Activated gamma-delta T cell treated with Interleukin-2 at 50 U/mL for 16 hours (primary cell): Measurements from ENCODE around the gene RAI14.

Source experiments
- DNase-seq: peaks from one replicate; pipeline ENCODE4 v3.0.0-alpha.2; 2020

Gene RAI14

GRCh38 chr5:34831303-34831702 is 175.2 kb downstream of the RAI14 start:
- DNase-seq, result no peak

DNA sequence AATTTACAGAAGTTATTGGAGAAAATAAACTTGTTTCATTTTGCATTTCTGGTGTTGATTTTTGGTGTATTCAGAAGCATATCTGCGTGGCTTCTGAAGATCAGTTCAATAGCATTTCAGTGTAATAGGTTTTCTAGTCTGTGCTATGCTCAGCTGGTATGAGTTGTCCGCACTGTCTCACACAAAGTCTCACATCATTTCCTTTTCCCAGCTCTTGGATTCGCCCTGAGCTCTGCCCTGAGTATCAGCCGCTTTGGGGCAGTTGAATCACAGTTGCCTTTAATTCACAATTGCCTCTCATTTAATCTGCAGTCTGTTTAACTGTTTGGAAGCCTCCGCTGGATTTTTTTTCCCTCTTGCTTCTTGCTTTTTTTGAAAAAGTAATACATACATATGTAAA is 176.4 kb downstream of the RAI14 start:
- no peak for DNase-seq

GRCh38 chr5:34833090-34833489 is 177.0 kb downstream of the RAI14 start:
- DNase-seq, result no peak

DNA sequence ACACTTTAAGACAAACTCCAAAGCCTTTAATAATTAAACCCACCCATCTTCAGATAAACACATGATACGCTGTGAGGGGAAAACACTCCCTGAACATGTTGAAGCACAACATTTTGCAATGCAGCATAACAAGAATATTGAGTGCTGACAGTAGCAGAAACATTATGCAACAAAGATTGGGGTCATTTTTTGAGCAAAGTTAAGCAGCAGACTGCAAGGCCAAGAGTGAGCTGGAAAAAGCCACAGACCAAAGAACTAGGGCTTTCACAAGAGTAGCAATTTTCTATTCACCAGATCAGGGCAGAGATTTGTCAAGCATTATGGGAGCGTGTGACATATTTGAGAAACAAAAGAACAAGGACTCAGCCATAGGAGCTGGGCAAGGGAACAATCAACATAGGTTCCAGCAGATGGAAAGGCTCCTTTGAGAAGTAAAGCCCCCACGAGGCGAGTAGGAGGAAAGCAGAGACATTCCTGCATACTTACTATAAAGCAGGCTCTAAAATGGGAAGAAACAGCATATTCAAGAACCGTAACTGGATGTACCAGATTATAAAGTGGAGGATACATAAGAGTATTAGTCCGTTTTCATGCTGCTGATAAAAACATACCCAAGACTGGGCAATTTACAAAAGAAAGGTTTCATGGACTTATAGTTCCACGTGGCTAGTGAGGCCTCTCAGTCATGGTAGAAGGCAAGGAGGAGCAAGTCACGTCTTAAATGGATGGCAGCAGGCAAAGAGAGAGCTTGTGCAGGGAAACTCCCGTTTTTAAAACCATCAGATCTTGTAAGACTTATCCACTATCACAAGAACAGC is 178.1 kb downstream of the RAI14 start:
- DNase-seq, result no peak

- no peak for DNase-seq
These were observed 178.6 kb downstream of the RAI14 start for GRCh38 chr5:34834794-34835089.

DNA sequence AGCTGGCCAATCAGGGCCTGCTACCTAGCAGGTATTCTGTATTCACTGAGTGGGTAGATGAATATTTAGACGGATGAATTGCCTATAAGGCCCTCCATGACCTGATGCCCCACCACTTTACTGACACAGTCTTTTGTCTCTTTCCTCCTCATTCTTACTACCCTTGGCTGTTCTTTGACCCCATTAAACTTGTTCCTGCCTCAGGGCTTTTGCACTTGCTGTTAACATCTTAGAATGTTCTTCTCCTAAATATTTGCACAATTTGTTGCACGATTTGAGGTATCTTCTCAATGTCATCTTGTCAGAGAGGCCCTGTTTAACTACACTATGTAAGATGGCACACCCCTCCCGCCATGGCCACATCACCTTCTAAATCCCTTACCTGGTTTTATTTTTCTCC is 179.5 kb downstream of the RAI14 start:
- no peak for DNase-seq

GRCh38 chr5:34838785-34839714 is 182.9 kb downstream of the RAI14 start, which contains the start of gene TTC23L:
TTC23L (plus strand) TSS chr5:34839164; CDS start chr5:34840672, 1,508 bp downstream.
- peak; percentile 85 for DNase-seq

GRCh38 chr5:34841816-34842215 is 185.7 kb downstream of the RAI14 start:
- DNase-seq, result no peak

DNA sequence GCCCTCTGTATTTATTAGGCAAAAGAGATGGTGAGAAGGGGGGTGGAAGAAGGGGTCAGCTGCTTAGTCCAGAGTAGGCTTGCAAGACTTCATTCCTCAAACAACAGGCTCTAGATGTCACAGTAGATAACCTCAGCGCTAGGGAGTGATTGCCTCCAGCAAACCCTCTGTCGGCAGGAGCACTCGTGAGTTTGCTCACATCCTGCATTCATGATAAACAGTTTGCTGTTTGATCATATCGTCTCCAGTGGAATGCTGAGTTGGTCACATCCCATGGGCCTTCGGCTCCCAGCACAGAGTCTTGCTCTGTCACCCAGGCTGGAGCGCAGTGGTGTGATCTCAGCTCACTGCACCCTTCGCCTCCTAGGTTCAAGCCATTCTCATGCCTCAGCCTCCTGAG is 186.4 kb downstream of the RAI14 start:
- DNase-seq, result no peak

DNA sequence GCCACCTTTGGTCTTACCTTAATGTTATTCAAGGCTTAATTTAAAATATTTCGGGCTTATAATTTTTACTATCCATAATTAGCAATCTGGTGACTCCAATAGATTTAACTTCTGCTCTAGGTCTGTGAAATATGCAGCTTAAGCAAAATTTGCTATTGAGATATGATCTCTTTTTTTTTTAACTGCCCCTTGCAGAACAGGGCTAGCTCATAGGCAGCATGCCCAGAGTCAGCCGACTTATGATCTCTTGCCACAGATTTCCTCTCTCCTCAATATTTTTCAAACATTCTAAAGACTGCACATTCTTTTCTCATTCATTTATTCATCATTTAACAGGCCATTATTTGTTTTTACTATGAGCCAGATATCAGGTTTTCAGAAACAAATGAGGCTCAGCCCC is 187.4 kb downstream of the RAI14 start:
- DNase-seq, result no peak

DNA sequence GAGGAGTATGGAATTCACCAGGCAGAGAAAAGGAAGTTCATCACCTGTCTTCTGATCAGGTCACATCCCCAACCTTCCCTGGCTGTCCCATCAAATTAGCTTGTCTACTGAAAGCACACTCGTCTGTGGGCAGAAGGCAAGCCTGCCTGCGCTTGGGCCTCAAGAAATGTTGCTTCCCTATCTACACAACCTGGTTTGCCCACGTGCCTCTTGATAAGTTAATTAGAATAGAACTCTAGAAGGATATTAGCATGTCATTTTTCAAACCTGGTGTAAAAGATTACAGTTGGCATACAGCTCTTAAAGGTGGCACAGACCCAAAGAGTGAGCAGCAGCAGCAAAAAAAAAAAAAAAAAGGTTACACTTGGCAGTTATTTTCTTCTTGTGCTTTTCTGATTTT is 188.0 kb downstream of the RAI14 start:
- no peak for DNase-seq

DNA sequence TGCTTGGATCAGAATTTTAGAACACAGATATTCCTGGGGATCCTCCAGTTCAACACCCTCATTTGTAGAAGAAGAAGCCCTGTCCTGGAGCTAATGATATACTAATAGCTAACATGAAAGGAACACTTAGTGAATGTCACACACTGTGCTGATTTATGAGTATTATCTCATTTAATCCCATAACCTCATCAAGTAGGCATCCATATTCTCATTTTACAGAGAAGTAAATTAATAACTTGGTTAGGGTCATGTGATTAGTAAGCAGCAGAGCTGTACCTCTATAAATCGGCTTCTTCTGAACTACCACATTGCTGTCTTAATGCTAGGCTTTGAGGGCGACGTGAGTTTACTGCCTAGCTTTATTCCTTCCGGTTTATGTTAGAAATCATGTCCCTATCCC is 188.9 kb downstream of the RAI14 start:
- no peak for DNase-seq

- DNase-seq, result no peak
These were observed 190.9 kb downstream of the RAI14 start for GRCh38 chr5:34847056-34847455.

- no peak for DNase-seq
These were observed 191.4 kb downstream of the RAI14 start for GRCh38 chr5:34847552-34847951.

- no peak for DNase-seq
These were observed 192.1 kb downstream of the RAI14 start for GRCh38 chr5:34848230-34848629.

- no peak for DNase-seq
These were observed 193.1 kb downstream of the RAI14 start for GRCh38 chr5:34849253-34849652.

GRCh38 chr5:34854459-34855174 is 198.5 kb downstream of the RAI14 start:
- DNase-seq, result no peak

GRCh38 chr5:34857161-34857560 is 201.0 kb downstream of the RAI14 start:
- DNase-seq, result no peak

GRCh38 chr5:34857894-34858293 is 201.8 kb downstream of the RAI14 start:
- no peak for DNase-seq

GRCh38 chr5:34858790-34859189 is 202.7 kb downstream of the RAI14 start:
- DNase-seq, result no peak

DNA sequence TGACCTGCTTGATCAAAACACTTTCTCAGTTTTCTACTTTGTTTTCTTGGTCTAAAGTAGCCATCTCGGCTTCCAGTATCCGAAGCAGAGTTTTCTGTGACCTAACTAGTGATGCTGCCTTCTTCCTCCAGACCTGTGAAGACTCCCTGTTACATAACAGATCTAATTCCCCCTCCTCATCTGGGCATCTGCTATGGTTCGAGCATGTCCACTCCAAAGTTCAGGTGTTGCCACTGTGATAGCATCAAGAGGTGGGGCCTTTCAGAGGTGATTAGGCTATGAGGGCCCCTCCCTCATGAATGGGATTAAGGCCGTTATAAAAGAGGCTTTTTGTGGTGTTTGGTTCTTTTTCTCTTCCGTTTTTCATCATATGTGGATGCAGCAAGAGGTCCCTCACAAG is 203.1 kb downstream of the RAI14 start:
- no peak for DNase-seq

GRCh38 chr5:34863946-34864345 is 207.8 kb downstream of the RAI14 start:
- DNase-seq, result no peak

GRCh38 chr5:34865091-34865490 is 209.0 kb downstream of the RAI14 start:
- DNase-seq, result no peak
